K562 (cell line): Measurements from ENCODE around the gene RREB1. TPM values are rescaled to one million over a fixed set of nuclear protein-coding genes. Genes with fewer than 3 reads are reported as not detected.
A peak's percentile ranks its signal among the peaks of the same experiment; 100 is the strongest.

Source experiments
- ATAC-seq: fragments of 200-7000 bp; cut with Tn5 transposase; 3 replicates; pipeline ENCODE4 v1.9.1; 2020; ENCODE audit warnings: moderate library complexity
- BruUV-seq: library from RNA; stranded (reverse); fragments of 400-500 nt; replicated peaks from 2 replicates; lab custom pipeline; 2021; lab: Mats Ljungman, UMichigan
- CTCF ChIA-PET: fragments of 300-600 bp; formaldehyde crosslinking; extraction: SDS; loops from one replicate; lab custom pipeline; 2021; ENCODE audit warnings: low intra/inter-chr PET ratio; lab: Yijun Ruan, JAX
- POLR2A ChIA-PET: fragments of 300-600, 350-650 bp; sonication (Branson Sonifier 250); formaldehyde crosslinking; extraction: SDS; loops from one replicate; lab custom pipeline; 2021; ENCODE audit warnings: antibody characterized with exemption, inconsistent platforms; lab: Yijun Ruan, JAX
- DNase-seq, 4 experiments: peaks; one replicate each; pipeline versions ENCODE4 v3.0.0 to v3.0.0-alpha.2; 2011 to 2018; ENCODE audit warnings: low spot score in 3 of 4, mixed read lengths in 3 of 4; ENCODE audit errors: extremely low read depth in 1 of 4
- FAIRE-seq: peaks from 2 replicates; lab custom pipeline; 2011; peaks lifted over from hg19 to GRCh38; lab: Jason Lieb, UNC
- H2AFZ ChIP-seq: 2 replicates; pipeline ENCODE4 v1.6.0; 2011; ENCODE audit warnings: low read depth, low read length, control low read depth, inconsistent platforms
- H3K27ac ChIP-seq: fragments of 200-600 bp; 3 replicates; pipeline ENCODE4 v1.8.0; 2011; ENCODE audit warnings: low read depth, mild to moderate bottlenecking, control low read depth, inconsistent platforms, low read length, moderate library complexity, mixed read lengths; ENCODE audit errors: extremely low read depth
- H3K27me3 ChIP-seq, 2 experiments: fragments of 300-600 bp in 1 of 2; 2 replicates in 1 of 2; 3 replicates in 1 of 2; pipeline versions ENCODE4 v1.6.0 to v1.8.0; 2011; ENCODE audit warnings: inconsistent platforms in 2 of 2, low read length in 2 of 2, mild to moderate bottlenecking in 1 of 2, mixed read lengths in 1 of 2, moderate library complexity in 1 of 2; ENCODE audit not compliant: control insufficient read depth in 2 of 2, insufficient read depth in 2 of 2
- H3K36me3 ChIP-seq: fragments of 300-600 bp; 3 replicates; pipeline ENCODE4 v1.8.0; 2011; ENCODE audit warnings: mild to moderate bottlenecking, low read length, inconsistent platforms; ENCODE audit not compliant: control insufficient read depth, insufficient read depth
- H3K4me1 ChIP-seq, 2 experiments: fragments of 200-600 bp in 1 of 2; replicated peaks in 1 of 2; 2 replicates in 1 of 2; 3 replicates in 1 of 2; pipeline versions ENCODE4 v1.5.1 to v1.8.0; 2011; ENCODE audit warnings: inconsistent platforms in 2 of 2, low read length in 2 of 2, mild to moderate bottlenecking in 1 of 2, mixed read lengths in 1 of 2, moderate library complexity in 1 of 2; ENCODE audit not compliant: control insufficient read depth in 2 of 2, insufficient read depth in 2 of 2
- H3K4me2 ChIP-seq: 2 replicates; pipeline ENCODE4 v1.6.1; 2011; ENCODE audit warnings: low read length, control low read depth, inconsistent platforms, mixed read lengths; ENCODE audit not compliant: insufficient read depth
- H3K4me3 ChIP-seq: fragments of 200-600 bp; sonication (generic), shearing (Covaris generic); 2 replicates; pipeline ENCODE4 v1.5.1; 2016; ENCODE audit warnings: control low read depth, inconsistent platforms
- H3K79me2 ChIP-seq: fragments of 200-600 bp; 3 replicates; pipeline ENCODE4 v1.8.0; 2011; ENCODE audit warnings: low read length, inconsistent platforms; ENCODE audit not compliant: control insufficient read depth, insufficient read depth
- H3K9ac ChIP-seq, 2 experiments: 2 replicates each; pipeline versions ENCODE4 v1.6.0 to v1.6.1; 2011; ENCODE audit warnings: low read depth in 2 of 2, low read length in 2 of 2, control low read depth in 1 of 2, inconsistent platforms in 1 of 2, mild to moderate bottlenecking in 1 of 2, mixed read lengths in 1 of 2; ENCODE audit not compliant: insufficient read depth in 1 of 2
- H3K9me1 ChIP-seq: one replicate; pipeline ENCODE4 v1.6.0; 2011; ENCODE audit warnings: inconsistent platforms, mild to moderate bottlenecking, low read length, moderate library complexity; ENCODE audit not compliant: control insufficient read depth, insufficient read depth
- H3K9me3 ChIP-seq: replicated peaks from 2 replicates; pipeline ENCODE4 v1.5.1; 2011; ENCODE audit warnings: low read depth, low read length, inconsistent platforms; ENCODE audit not compliant: control insufficient read depth, insufficient read depth
- H4K20me1 ChIP-seq: replicated peaks from 2 replicates; pipeline ENCODE4 v1.6.1; 2011; ENCODE audit warnings: low read length, inconsistent platforms, mixed read lengths; ENCODE audit not compliant: control insufficient read depth, insufficient read depth
- E2F6 ChIP-seq, 2 experiments: IDR thresholded peaks; 2 replicates each; pipeline ENCODE4 v1.6.1; 2011; ENCODE audit warnings: borderline replicate concordance in 1 of 2, control low read depth in 1 of 2, low read depth in 1 of 2, low read length in 1 of 2, mild to moderate bottlenecking in 1 of 2, mixed read lengths in 1 of 2, moderate library complexity in 1 of 2; ENCODE audit not compliant: insufficient read depth in 1 of 2, insufficient read length in 1 of 2, poor library complexity in 1 of 2, severe bottlenecking in 1 of 2; ENCODE audit errors: extremely low read depth in 1 of 2
- GTF2A2 ChIP-seq: IDR thresholded peaks from 2 replicates; pipeline ENCODE4 v1.6.1; 2016; ENCODE audit warnings: mild to moderate bottlenecking, missing genetic modification characterization, missing compliant biosample characterization
- NCOA2 ChIP-seq, 2 experiments: fragments of 450-650 bp; IDR thresholded peaks; 2 replicates each; pipeline ENCODE4 v1.6.1; 2018; ENCODE audit warnings: mild to moderate bottlenecking in 2 of 2, moderate library complexity in 1 of 2; ENCODE audit not compliant: partially characterized antibody in 2 of 2
- PHF20 ChIP-seq: fragments of 450-650 bp; IDR thresholded peaks from 2 replicates; pipeline ENCODE4 v1.6.1; 2018; ENCODE audit not compliant: partially characterized antibody
- PKNOX1 ChIP-seq: fragments of 450-650 bp; IDR thresholded peaks from 2 replicates; pipeline ENCODE4 v1.6.1; 2016
- SAP30 ChIP-seq: fragments of 200-600 bp; sonication (generic); IDR thresholded peaks from 2 replicates; pipeline ENCODE4 v1.6.1; 2012; ENCODE audit warnings: borderline replicate concordance, low read depth, mild to moderate bottlenecking, moderate library complexity, low read length, control low read depth, inconsistent platforms; ENCODE audit not compliant: insufficient read depth, poor library complexity, severe bottlenecking
- SREBF2 ChIP-seq: sonication (generic); formaldehyde crosslinking; IDR thresholded peaks from 2 replicates; pipeline ENCODE4 v1.4.0; 2020; ENCODE audit warnings: mild to moderate bottlenecking, missing genetic modification reagents
- ZFP36 ChIP-seq: fragments of 150-350 bp; IDR thresholded peaks from 2 replicates; pipeline ENCODE4 v1.6.1; 2018; ENCODE audit warnings: low read length, low read depth; ENCODE audit not compliant: partially characterized antibody
- ZNF436 ChIP-seq: fragments of 250-450, 450-650 bp; sonication (Bioruptor Pico); formaldehyde crosslinking; IDR thresholded peaks from 2 replicates; pipeline ENCODE4 v1.7.0; 2020; ENCODE audit warnings: mild to moderate bottlenecking
- ZNF57 ChIP-seq: fragments of 450-650 bp; formaldehyde crosslinking; IDR thresholded peaks from 2 replicates; pipeline ENCODE4 v1.4.0; 2020; ENCODE audit warnings: mild to moderate bottlenecking, moderate library complexity
- WGBS: fragments of 100-300 bp; shearing (Covaris generic); methylation state at CpG from one replicate; pipeline ENCODE4 v1.1.6; 2016; ENCODE audit warnings: low coverage, mixed read lengths; ENCODE audit not compliant: insufficient coverage; ENCODE audit errors: missing lambda C conversion rate; 5-methylcytosine and 5-hydroxymethylcytosine counted together
- in situ Hi-C: fragments of 300-500 bp; cut with MboI; formaldehyde crosslinking; loops from 4 replicates; pipeline ENCODE4 v1.15.0; 2018; ENCODE audit warnings: inconsistent platforms, mixed read lengths
- intact Hi-C: fragments of 100-400 bp; cut with micrococcal nuclease; formaldehyde crosslinking; loops from 2 replicates; pipeline ENCODE4 v1.14.2; 2022
- polyA plus RNA-seq, 8 experiments: library from polyadenylated mRNA; depleted of rRNA in 4 of 8; stranded (reverse) in 5 of 8; unstranded in 3 of 8; fragments of >200 nt; fragmentation: Nextera tagmentation in 2 of 8; fragmentation: Illumina TruSeq in 1 of 8; extraction: Ambion mirVana in 2 of 8; extraction: Trizol in 1 of 8; gene quantifications; 2 replicates each; pipeline versions ENCODE4 v1.2.1 to v1.2.3, GENCODE V29; 2011 to 2014; ENCODE audit warnings: inconsistent platforms in 1 of 8, missing spikeins in 1 of 8
- total RNA-seq, 7 experiments: library from RNA; depleted of rRNA in 6 of 7; stranded (reverse); fragments of >200 nt in 6 of 7; fragmentation: Illumina TruSeq in 2 of 7; extraction: Trizol in 2 of 7; gene quantifications; 2 replicates each; pipeline versions ENCODE4 v1.2.1 to v1.2.3, GENCODE V29; 2011 to 2021; ENCODE audit warnings: low replicate concordance in 1 of 7

The RREB1 gene
- total and polyA plus RNA-seq, 9 of the 15 experiments (the other 6 are each of a cell fraction or from before 2014, with no cell fraction given): 3.3 to 64.2 (median 19.3) TPM

- TF ChIP-seq ZNF57 (CRISPR knock-in tag): no peak
- peak; percentile 32 for TF ChIP-seq PHF20
- TF ChIP-seq SREBF2: no peak
- TF ChIP-seq GTF2A2 (tag): no peak
- peak; percentile 28 for TF ChIP-seq SAP30
- TF ChIP-seq NCOA2 (IDR thresholded peaks at IDR 0.05; ENCODE audit: partially characterized antibody in 2 of 2): no peak
Measured at GRCh38 chr6:7261032-7261841, 153.5 kb downstream of the RREB1 start (continued).

GRCh38 chr6:7261852-7262461 lies 154.2 kb downstream of the RREB1 start:
- Histone ChIP-seq H3K9me3 (no peaks in the 10 kb centered on the region; the same call in 1 of the 2 replicates), H3K9ac (peak overlapping the region; percentile 60 to 81; a peak in 3 of 4 replicates), H3K4me1 (peaks cover 19 to 37% of the 10 kb centered on the region in 2 experiments), H3K79me2 (no peaks in the 10 kb centered on the region), H3K27me3 (peaks cover 9 to 12% of the 10 kb centered on the region in 2 experiments; a peak in 4 of 5 replicates), H3K27ac (no peak overlapping the region), H2AFZ (peak overlapping the region; percentile 98), H3K4me2 (peak overlapping the region; percentile 85), H3K4me3 (peak overlapping the region; percentile 38; the same call in 1 of the 2 replicates), H3K36me3 (no peaks in the 10 kb centered on the region), H4K20me1 (no peaks in the 10 kb centered on the region), H3K9me1 (no peaks in the 10 kb centered on the region)
- WGBS: 61% methylated on average over 12 of the region's 13 CpGs
- no TSS peak for BruUV-seq
- in situ Hi-C loops: no loop called here
- POLR2A ChIA-PET: interaction anchor here (0.6 to 0.7 kb wide), 4 partner anchors 219 to 586 kb away, joined by 3 to 4 read pairs (median 3); no protein-coding TSS in a partner anchor
- peak in 3 of 4 experiments; percentile 34 to 64 (median 57) for DNase-seq
- intact Hi-C loops: no loop called here
- CTCF ChIA-PET: no interaction called here
- no peak for FAIRE-seq
- ATAC-seq: peak; percentile 11
- 0 out of 2 replicates have a peak, but pooled peaks have one; percentile 8 for TF ChIP-seq PKNOX1
- no peak for TF ChIP-seq E2F6 (IDR thresholded peaks at IDR 0.05; ENCODE audit: borderline replicate concordance in 1 of 2, extremely low read depth in 1 of 2, insufficient read depth in 1 of 2, insufficient read length in 1 of 2, low read depth in 1 of 2, low read length in 1 of 2, poor library complexity in 1 of 2, severe bottlenecking in 1 of 2)
- peak; percentile 82 for TF ChIP-seq ZFP36
- TF ChIP-seq ZNF436 (CRISPR knock-in tag): no peak
